IPS DF 19.7 (cell line): ENCODE results near the gene MTA3.

Experiments used
- DNase-seq: peaks from one replicate; pipeline ENCODE4 v3.0.0-alpha.2; 2013; ENCODE audit warnings: low read depth, low spot score

The MTA3 gene

GRCh38 chr2:42804891-42805290 is 236.5 kb downstream of the MTA3 start:
- DNase-seq = no peak
